Adrenal gland (tissue), 5 donors: ENCODE results near the gene PDE7B.

Experiments used
- CTCF ChIP-seq, 6 experiments: fragments of 450-650 bp in 4 of 6; fragments of 200-600 bp in 2 of 6; sonication (generic) in 1 of 6; IDR thresholded peaks; 1 replicate in 5 of 6; 2 replicates in 1 of 6; pipeline versions ENCODE4 v1.5.1 to v1.8.0; 2016 to 2021; ENCODE audit warnings: antibody characterized with exemption in 6 of 6, mild to moderate bottlenecking in 2 of 6, moderate library complexity in 1 of 6
- POLR2A ChIP-seq, 2 donors: fragments of 450-650 bp; IDR thresholded peaks; one replicate each; pipeline ENCODE4 v1.6.1; 2017; ENCODE audit warnings: antibody characterized with exemption in 2 of 2, mild to moderate bottlenecking in 2 of 2, moderate library complexity in 1 of 2
- donor health status: DM: no; HTN: no; CAD: no.

- TF ChIP-seq POLR2A (IDR thresholded peaks at IDR 0.05) (no peak), CTCF (IDR thresholded peaks at IDR 0.05) (no peak)
These were observed 221.2 kb downstream of the PDE7B start for GRCh38 chr6:136072691-136073090.
